Activated naive CD4-positive, alpha-beta T cell treated with anti-CD3 and anti-CD28 coated beads, Interleukin-2, amount 50 U/mL, for 24 hours (primary cell): Measurements from ENCODE around the gene ARFGAP1.

ENCODE experiments used
- H3K27ac Mint-ChIP-seq: one replicate; pipeline ENCODE4 v1.8.0; 2021; ENCODE audit warnings: mild to moderate bottlenecking, mixed read lengths
- H3K27me3 Mint-ChIP-seq: one replicate; pipeline ENCODE4 v1.8.0; 2021; ENCODE audit warnings: mixed read lengths
- H3K36me3 Mint-ChIP-seq: one replicate; pipeline ENCODE4 v1.8.0; 2021; ENCODE audit warnings: mixed read lengths
- H3K4me1 Mint-ChIP-seq: one replicate; pipeline ENCODE4 v1.8.0; 2021; ENCODE audit warnings: mixed read lengths
- H3K4me3 Mint-ChIP-seq: one replicate; pipeline ENCODE4 v1.8.0; 2021; ENCODE audit warnings: mild to moderate bottlenecking, mixed read lengths
- H3K9me3 Mint-ChIP-seq: one replicate; pipeline ENCODE4 v1.8.0; 2021; ENCODE audit warnings: mixed read lengths

ARFGAP1 gene

DNA sequence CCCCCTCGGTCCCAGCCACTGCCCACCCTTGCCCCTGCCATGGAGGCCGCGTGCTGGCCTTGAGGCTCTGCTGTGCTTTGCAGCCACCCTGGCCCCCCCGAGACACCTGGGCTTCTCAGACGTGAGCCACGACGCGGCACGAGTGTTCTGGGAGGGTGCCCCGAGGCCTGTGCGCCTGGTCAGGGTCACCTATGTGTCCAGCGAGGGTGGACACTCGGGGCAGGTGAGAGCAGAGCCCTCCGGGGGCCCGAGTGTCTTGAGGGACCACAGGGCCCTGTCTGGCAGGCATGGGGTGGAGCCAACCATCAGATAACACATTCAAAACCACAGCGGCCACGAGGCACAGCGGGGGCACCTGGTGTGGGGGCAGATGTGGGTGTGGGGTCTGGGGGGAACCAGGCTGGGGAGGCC, 39.2 kb downstream of the ARFGAP1 start:
- Mint-ChIP-seq H3K4me3 (no peak overlapping the region), H3K9me3 (no peaks in the 10 kb centered on the region), H3K4me1 (no peaks in the 10 kb centered on the region), H3K27ac (no peak overlapping the region), H3K36me3 (no peaks in the 10 kb centered on the region), H3K27me3 (no peaks in the 10 kb centered on the region)

DNA sequence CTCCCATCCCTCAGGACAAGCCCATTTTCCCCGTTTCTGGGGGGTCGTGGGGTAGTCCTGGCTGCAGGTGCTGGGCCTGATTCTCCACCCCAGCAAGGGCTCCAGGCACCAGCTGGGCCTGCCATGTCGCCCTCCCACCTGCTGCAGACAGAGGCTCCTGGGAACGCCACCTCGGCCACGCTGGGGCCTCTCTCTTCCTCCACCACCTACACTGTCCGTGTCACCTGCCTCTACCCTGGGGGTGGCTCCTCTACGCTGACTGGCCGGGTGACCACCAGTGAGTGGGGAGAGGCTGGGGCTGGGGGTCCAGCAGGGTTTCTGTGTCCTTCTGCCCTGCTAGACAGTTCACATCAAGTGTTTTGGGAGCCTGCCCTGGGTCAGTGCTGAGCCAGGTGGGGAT, 39.7 kb downstream of the ARFGAP1 start:
- Mint-ChIP-seq H3K27ac (no peak overlapping the region), H3K9me3 (no peaks in the 10 kb centered on the region), H3K27me3 (no peaks in the 10 kb centered on the region), H3K36me3 (no peaks in the 10 kb centered on the region), H3K4me3 (no peak overlapping the region), H3K4me1 (no peaks in the 10 kb centered on the region)

DNA sequence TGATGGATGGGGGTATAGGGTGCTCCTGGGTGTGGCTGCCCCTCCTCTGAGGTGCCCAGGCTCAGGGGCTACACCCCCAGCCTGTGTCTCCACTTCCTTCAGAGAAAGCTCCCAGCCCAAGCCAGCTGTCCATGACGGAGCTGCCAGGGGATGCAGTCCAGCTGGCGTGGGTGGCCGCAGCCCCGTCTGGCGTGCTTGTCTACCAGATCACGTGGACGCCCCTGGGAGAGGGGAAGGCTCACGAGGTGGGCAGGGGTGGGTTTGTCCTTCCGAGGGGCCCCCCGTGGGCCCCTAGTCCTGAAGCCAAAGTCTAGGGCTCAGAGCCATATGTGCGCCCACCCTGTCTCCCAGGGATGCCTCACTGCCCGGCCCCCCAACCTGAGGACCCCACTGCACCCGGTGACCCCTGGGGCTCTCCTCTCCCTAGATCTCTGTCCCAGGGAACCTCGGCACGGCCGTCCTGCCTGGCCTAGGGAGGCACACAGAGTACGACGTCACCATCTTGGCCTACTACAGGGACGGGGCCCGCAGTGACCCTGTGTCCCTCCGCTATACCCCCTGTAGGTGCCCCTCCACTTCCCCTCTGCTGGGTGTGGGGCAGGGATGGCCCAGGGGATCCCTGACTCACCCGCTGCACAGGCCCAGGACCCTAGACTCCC, 40.2 kb downstream of the ARFGAP1 start:
- H3K36me3 Mint-ChIP-seq = no peaks in the 10 kb centered on the region

DNA sequence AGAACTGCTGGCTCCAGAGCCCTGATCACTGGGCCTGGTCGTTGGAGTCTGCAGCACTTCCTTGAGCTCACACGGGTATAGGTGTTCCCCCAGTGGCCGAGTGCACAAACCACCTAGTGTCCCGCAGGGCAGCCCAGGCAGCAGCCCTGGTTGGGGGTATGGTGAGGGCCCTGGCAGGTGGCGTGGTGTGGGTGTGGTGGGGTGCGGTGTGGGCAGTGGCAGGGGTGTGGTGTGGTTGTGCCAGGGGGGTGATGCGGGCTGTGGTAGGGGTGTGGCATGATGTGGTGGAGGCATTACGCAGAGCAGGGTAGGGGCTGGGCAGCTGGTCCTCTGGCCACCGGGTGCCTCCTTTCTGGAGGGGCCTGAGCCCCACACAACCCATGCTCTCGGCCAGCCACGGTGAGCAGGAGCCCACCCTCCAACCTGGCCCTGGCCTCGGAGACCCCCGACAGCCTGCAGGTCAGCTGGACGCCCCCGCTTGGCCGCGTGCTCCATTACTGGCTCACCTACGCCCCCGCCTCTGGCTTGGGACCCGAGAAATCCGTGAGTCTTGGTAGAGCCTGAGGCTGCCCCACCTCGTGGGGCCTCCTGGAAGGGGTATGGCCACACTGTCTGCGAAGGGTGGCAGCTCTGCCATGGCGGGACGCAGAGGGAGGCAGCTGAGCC, 40.9 kb downstream of the ARFGAP1 start:
- no peak overlapping the region for H3K27ac Mint-ChIP-seq
- no peaks in the 10 kb centered on the region for H3K4me1 Mint-ChIP-seq
- H3K36me3 Mint-ChIP-seq = no peaks in the 10 kb centered on the region
- no peak overlapping the region for H3K4me3 Mint-ChIP-seq
- H3K9me3 Mint-ChIP-seq = no peaks in the 10 kb centered on the region
- no peaks in the 10 kb centered on the region for H3K27me3 Mint-ChIP-seq

More for the DNA sequence above, 40.2 kb downstream of the ARFGAP1 start:
- no peaks in the 10 kb centered on the region for H3K27me3 Mint-ChIP-seq
- no peaks in the 10 kb centered on the region for H3K9me3 Mint-ChIP-seq
- H3K27ac Mint-ChIP-seq = no peak overlapping the region
- no peaks in the 10 kb centered on the region for H3K4me1 Mint-ChIP-seq
- H3K4me3 Mint-ChIP-seq = no peak overlapping the region

DNA sequence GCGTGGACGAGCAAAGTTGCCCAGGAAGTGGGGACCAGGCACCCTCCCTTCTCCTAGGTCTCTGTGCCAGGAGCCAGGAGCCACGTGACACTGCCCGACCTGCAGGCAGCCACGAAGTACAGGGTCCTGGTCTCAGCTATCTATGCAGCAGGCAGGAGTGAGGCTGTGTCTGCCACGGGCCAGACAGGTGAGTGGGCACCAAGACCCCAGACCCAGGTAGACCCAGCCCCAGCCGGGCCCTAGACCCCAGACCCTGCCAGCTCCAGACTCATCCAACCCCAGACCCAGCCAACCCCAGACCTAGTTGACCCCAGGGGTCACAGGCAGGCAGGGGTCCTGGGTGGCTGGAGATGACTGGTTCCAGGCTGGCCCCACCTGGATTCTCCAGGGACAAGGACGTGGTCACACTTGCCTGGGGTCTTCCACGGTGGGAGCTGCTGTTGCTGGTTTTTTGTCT, 41.4 kb downstream of the ARFGAP1 start:
- no peaks in the 10 kb centered on the region for H3K4me1 Mint-ChIP-seq
- no peak overlapping the region for H3K4me3 Mint-ChIP-seq
- H3K36me3 Mint-ChIP-seq = no peaks in the 10 kb centered on the region
- H3K27ac Mint-ChIP-seq = no peak overlapping the region
- H3K27me3 Mint-ChIP-seq = no peaks in the 10 kb centered on the region
- H3K9me3 Mint-ChIP-seq = no peaks in the 10 kb centered on the region

DNA sequence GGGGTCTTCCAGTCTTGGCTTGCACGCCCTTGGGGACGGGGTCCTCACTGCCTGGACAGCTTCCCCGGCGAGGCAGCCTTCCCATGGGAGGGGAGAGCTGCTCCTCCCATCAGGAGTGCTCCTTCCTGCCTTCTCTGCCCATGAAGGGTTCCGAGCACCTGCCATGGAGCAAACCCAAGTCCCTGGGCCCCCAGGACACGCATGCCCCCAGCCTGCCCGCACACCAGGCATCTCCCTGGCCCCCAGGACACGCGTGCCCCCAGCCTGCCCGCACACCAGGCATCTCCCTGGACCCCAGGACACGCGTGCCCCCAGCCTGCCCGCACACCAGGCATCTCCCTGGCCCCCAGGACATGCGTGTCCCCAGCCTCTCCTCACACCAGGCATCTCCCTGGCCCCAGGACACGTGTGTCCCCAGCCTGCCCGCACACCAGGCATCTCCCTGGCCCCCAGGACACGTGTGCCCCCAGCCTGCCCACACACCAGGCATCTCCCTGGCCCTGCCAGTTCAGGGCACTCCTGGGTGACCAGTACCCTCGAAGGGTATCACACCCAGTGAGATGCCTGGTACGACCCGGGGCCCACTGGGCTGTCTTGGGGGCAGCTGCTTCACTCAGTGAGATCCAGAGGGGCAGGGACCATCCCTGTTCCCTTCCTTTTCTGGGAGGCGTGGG, 42.1 kb downstream of the ARFGAP1 start:
- no peak overlapping the region for H3K4me3 Mint-ChIP-seq
- H3K4me1 Mint-ChIP-seq = no peaks in the 10 kb centered on the region
- H3K9me3 Mint-ChIP-seq = no peaks in the 10 kb centered on the region
- H3K27me3 Mint-ChIP-seq = no peaks in the 10 kb centered on the region
- no peak overlapping the region for H3K27ac Mint-ChIP-seq
- no peaks in the 10 kb centered on the region for H3K36me3 Mint-ChIP-seq

DNA sequence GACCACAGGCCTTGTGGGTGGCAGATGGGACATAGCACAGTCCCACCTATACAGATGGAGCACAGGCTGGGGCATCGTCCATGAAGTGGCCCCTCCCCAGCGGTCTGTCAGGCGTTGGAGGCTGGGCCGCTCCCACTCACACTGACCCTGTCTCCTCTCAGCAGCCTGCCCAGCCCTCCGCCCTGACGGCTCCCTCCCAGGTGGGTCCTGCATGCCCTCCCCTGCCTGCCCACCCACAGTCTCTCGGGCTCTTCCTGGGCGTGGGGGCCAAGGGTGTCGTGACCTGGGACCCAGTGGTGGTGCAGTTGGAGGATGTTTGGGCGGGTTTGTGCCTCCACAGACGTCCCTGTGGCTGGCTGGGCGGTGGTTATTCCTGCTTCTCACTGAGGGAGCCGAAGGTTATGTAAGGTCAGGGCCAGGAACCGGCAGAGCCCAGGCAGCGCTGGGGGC, 42.7 kb downstream of the ARFGAP1 start:
- H3K27ac Mint-ChIP-seq = no peak overlapping the region
- H3K4me1 Mint-ChIP-seq = no peaks in the 10 kb centered on the region
- no peaks in the 10 kb centered on the region for H3K36me3 Mint-ChIP-seq
- no peaks in the 10 kb centered on the region for H3K9me3 Mint-ChIP-seq
- no peak overlapping the region for H3K4me3 Mint-ChIP-seq
- no peaks in the 10 kb centered on the region for H3K27me3 Mint-ChIP-seq

DNA sequence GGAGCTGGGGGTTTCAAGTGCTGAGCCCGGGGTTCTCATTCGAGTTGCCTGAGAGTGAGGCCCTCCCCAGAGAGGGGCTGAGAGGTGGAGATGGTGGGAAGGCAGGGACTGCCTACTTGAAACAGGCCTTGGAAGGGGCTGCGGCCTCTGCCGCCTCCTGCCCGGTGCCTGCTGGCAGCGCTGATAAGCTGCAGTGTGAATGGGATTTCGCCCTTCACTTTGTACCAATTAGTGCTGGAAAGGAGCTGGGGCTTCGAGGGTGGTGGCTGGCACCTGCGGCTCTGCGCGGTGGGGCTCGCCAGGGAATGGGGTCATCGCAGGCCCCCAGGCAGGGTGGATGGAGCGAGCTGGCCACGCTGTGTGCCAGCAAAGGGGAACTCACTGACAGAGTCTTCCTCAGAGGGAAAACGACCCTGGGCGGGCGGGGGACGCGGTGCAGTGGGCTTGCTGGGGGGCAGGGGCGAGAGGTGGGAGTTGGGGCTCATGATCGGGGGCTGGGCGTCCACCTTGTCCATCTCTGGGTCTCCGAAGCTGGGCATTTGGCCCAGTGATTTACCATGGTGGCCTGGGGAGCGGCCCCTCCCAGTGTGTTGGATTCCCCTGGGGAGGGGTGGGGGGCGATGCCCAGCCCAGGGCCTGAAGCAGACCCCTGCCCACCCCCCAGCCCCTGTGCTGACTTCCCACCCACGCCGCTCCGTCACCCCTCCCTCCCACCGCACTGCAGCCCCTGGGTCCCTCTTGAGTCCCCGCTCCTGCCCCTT, 43.3 kb downstream of the ARFGAP1 start:
- H3K36me3 Mint-ChIP-seq = no peaks in the 10 kb centered on the region

DNA sequence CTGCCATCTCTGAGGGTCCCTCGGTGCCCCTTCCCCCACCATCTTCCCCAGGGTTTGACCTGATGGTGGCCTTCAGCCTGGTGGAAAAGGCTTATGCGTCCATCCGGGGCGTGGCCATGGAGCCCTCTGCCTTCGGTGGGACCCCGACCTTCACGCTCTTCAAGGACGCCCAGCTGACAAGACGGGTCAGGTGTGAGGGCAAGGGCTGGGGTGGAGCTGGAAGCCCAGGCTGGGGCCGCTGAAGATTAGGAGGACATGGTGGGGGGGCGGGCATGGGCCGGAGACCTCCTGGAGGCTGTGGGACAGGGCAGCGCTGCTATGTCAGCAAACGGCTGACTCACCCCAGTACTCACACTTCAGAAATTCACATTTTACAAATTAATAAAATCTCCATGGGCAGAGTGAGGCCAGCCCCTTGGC, 43.9 kb downstream of the ARFGAP1 start:
- no peak overlapping the region for H3K27ac Mint-ChIP-seq
- no peaks in the 10 kb centered on the region for H3K27me3 Mint-ChIP-seq
- H3K36me3 Mint-ChIP-seq = no peaks in the 10 kb centered on the region
- no peaks in the 10 kb centered on the region for H3K9me3 Mint-ChIP-seq
- H3K4me1 Mint-ChIP-seq = no peaks in the 10 kb centered on the region
- no peak overlapping the region for H3K4me3 Mint-ChIP-seq

More for the DNA sequence above, 43.3 kb downstream of the ARFGAP1 start:
- Mint-ChIP-seq H3K4me1 (no peaks in the 10 kb centered on the region), H3K4me3 (no peak overlapping the region), H3K27me3 (no peaks in the 10 kb centered on the region), H3K9me3 (no peaks in the 10 kb centered on the region), H3K27ac (no peak overlapping the region)

DNA sequence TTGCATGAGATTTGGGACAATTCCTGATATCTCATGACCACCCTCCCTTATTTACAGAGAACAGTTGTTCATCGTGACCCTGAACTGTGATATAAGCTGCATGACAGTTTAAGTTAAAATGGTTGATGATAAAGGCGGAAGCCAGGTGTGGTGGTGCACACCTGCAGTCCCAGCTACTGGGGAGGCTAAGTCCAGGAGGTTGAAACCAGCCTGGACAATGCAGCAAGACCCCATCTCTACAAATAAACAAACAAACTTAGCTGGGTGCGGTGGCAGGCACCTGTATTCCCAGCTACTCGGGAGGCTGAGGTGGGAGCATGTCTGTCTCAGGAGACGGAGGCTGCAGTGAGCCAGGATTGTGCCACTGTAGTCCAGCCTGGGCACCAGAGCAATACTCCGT, 44.4 kb downstream of the ARFGAP1 start:
- Mint-ChIP-seq H3K36me3 (no peaks in the 10 kb centered on the region), H3K4me1 (no peaks in the 10 kb centered on the region), H3K4me3 (no peak overlapping the region), H3K27ac (no peak overlapping the region), H3K27me3 (no peaks in the 10 kb centered on the region), H3K9me3 (no peaks in the 10 kb centered on the region)

DNA sequence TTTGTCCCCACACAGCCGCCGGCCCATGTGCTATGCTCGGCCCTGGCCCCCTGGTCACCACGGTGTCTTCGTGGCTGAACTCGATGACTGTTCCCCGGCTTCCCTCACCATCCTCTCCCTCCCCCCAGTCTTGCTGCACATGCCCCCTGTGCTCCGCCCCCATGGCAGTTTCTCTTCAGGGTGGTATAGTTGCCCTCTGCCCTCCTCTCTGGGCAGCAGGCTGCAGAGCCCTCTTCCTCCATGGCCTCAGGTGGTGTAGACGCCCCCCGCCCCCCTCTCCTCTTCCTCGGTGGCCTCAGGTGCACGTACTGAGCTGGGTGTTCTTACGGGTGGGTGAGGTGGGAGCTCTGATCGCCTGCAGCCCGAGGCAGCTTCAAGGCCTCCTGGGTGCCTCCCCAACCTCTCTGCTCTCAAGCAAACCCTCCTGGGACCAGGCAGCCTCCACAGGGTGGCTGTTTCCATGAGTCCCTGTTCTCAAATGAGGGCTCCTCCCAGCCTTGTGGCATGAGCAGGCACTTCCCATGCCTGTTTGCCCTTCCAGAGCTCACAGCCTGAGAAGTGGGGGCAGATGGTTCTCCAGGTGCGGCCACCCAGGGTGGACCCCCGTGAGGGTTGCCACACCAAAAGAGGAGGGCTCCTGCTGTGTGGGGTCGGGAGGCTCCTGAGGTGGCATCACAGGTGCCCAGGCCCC, 45.1 kb downstream of the ARFGAP1 start:
- no peaks in the 10 kb centered on the region for H3K9me3 Mint-ChIP-seq

DNA sequence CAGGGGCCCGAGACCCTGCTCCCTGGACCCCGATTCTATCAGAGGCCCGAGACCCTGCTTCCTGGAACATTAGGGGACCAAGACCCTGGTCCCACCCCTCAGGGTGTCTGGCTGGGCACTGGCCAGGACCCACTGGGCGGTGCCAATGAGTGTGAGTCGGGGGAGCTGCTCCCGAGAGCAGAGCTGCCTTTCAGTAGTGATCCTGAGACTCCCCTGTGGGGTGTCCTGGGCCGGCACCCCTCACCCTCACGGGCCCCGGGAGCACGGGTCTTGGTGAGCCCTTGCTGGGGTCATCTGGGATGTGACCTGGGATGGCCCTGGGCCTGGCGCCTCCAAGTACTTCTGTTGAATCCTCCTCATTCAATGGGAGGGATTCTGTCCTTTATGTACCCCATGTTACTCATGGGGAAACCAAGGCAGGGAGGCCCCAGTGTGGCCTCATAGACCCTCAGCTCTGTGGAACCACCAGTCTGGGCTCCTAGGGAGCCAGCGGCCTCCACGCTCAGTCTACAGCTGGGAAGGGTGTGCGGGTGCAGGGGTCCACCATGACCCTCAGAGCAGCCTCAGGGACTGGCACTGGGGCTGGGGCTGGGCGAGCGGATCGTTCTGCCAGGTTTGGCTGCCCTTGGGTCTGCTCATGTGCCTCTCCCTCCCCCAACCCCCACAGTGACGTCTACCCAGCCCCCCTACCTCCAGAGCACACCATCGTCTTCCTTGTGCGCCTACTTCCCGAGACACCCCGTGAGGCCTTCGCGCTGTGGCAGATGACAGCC, 46.0 kb downstream of the ARFGAP1 start:
- no peaks in the 10 kb centered on the region for H3K4me1 Mint-ChIP-seq
- no peaks in the 10 kb centered on the region for H3K27me3 Mint-ChIP-seq
- no peak overlapping the region for H3K4me3 Mint-ChIP-seq
- H3K36me3 Mint-ChIP-seq = no peaks in the 10 kb centered on the region
- no peak overlapping the region for H3K27ac Mint-ChIP-seq
- no peaks in the 10 kb centered on the region for H3K9me3 Mint-ChIP-seq

More for the DNA sequence above, 45.1 kb downstream of the ARFGAP1 start:
- H3K27ac Mint-ChIP-seq = no peak overlapping the region
- H3K36me3 Mint-ChIP-seq = no peaks in the 10 kb centered on the region
- no peak overlapping the region for H3K4me3 Mint-ChIP-seq
- no peaks in the 10 kb centered on the region for H3K27me3 Mint-ChIP-seq
- no peaks in the 10 kb centered on the region for H3K4me1 Mint-ChIP-seq

DNA sequence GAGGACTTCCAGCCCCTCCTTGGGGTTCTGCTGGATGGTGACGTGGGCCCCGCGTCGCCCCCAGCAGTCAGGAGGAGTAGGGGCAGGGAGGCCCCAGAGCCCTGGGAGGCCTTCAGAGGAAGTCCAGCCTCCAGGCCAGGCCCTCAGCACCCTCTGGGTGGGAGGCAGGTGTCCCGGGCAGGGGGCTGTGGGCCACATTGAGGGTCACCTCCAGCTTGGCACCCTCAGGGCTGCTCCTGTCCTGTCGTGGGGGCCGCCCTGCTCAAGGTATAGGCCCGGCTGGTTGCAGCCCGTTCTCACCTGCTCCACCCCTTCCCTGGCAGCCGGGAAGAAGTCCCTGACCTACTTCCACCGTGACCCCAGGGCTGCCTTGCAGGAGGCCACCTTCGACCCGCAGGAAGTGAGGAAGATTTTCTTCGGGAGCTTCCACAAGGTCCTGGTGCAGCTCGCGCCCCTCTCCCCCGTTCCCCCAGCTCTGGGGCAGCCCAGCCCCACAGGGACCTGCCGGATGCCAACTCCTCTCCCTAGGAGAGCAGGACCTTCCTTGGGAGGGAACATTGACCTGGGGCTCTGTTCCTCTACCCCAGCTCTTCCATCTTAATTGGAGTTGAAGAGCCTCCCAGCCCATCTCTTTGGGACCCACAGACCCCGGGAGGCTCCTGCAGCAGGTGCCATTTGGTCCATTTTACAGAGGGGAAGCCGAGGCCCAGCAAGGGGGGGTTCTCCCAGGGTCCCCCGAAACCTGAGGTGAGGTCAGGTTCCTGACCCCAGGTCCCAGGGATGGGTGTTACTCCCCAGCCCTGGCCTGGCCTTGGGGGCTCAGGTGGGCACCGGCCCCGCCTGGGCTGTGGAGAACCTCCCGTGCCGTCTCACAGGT, 46.8 kb downstream of the ARFGAP1 start:
- Mint-ChIP-seq H3K4me3 (no peak overlapping the region), H3K4me1 (no peaks in the 10 kb centered on the region), H3K9me3 (no peaks in the 10 kb centered on the region), H3K27ac (no peak overlapping the region), H3K36me3 (no peaks in the 10 kb centered on the region), H3K27me3 (no peaks in the 10 kb centered on the region)

DNA sequence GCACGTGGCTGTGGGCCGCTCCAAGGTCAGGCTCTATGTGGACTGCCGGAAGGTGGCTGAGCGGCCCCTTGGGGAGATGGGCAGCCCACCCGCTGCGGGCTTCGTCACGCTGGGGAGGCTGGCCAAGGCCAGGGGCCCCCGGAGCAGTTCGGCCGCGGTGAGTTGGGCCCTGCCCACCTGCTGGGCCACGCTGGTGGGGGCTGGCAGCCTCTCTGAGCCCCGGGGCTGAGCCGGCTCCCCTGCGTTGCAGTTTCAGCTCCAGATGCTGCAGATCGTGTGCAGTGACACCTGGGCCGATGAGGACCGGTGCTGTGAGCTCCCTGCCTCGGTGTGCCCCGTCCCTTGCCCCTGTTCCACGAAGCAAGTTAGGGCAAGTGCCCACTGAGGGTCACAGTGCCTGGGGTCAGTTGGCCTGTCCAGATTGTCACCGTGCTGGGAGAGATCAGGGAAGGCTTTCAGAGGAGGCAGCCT, 47.5 kb downstream of the ARFGAP1 start:
- Mint-ChIP-seq H3K27me3 (no peaks in the 10 kb centered on the region), H3K36me3 (no peaks in the 10 kb centered on the region), H3K4me1 (no peaks in the 10 kb centered on the region), H3K27ac (no peak overlapping the region), H3K9me3 (no peaks in the 10 kb centered on the region), H3K4me3 (no peak overlapping the region)
